Hepatocyte (in vitro differentiated cells): ENCODE measurements around the gene CAPZB. TPM values are rescaled to one million over a fixed set of nuclear protein-coding genes. Genes with fewer than 3 reads are reported as not detected.
A peak's percentile ranks its signal among the peaks of the same experiment; 100 is the strongest.

Experiments used
- DNase-seq: peaks from one replicate; pipeline ENCODE4 v3.0.0-alpha.2; 2016; ENCODE audit warnings: low spot score
- H2AFZ ChIP-seq: fragments of 200-600 bp; sonication (generic); 2 replicates; pipeline ENCODE4 v1.6.0; 2016; ENCODE audit warnings: antibody characterized with exemption, mild to moderate bottlenecking
- H3K27ac ChIP-seq: fragments of 200-600 bp; sonication (generic); 2 replicates; pipeline ENCODE4 v1.5.1; 2016; ENCODE audit warnings: mild to moderate bottlenecking
- H3K27me3 ChIP-seq: fragments of 200-600 bp; sonication (generic); 2 replicates; pipeline ENCODE4 v1.6.1; 2016
- H3K36me3 ChIP-seq: fragments of 200-600 bp; sonication (generic); replicated peaks from 2 replicates; pipeline ENCODE4 v1.5.1; 2016; ENCODE audit warnings: low read depth; ENCODE audit not compliant: insufficient read depth
- H3K4me1 ChIP-seq: fragments of 200-600 bp; sonication (generic); 2 replicates; pipeline ENCODE4 v1.5.1; 2016; ENCODE audit warnings: mild to moderate bottlenecking, moderate library complexity; ENCODE audit not compliant: insufficient read depth
- H3K4me2 ChIP-seq: fragments of 200-600 bp; sonication (generic); 2 replicates; pipeline ENCODE4 v1.6.0; 2016
- H3K4me3 ChIP-seq: fragments of 200-600 bp; sonication (generic); 2 replicates; pipeline ENCODE4 v1.5.1; 2016; ENCODE audit warnings: mild to moderate bottlenecking
- H3K79me2 ChIP-seq: fragments of 200-600 bp; sonication (generic); 2 replicates; pipeline ENCODE4 v1.6.0; 2017; ENCODE audit warnings: mild to moderate bottlenecking
- H3K9me2 ChIP-seq: fragments of 200-600 bp; sonication (generic); replicated peaks from 2 replicates; pipeline ENCODE4 v1.6.0; 2017; ENCODE audit warnings: mild to moderate bottlenecking; ENCODE audit not compliant: insufficient read depth
- H3K9me3 ChIP-seq: fragments of 200-600 bp; sonication (generic); 2 replicates; pipeline ENCODE4 v1.5.1; 2016; ENCODE audit warnings: low read depth, mild to moderate bottlenecking
- H4K20me1 ChIP-seq: fragments of 200-600 bp; sonication (generic); 2 replicates; pipeline ENCODE4 v1.6.0; 2016; ENCODE audit warnings: mild to moderate bottlenecking; ENCODE audit not compliant: insufficient read depth, poor library complexity, severe bottlenecking
- EZH2 ChIP-seq: fragments of 200-600 bp; sonication (generic); IDR thresholded peaks from 2 replicates; pipeline ENCODE4 v1.6.1; 2016; ENCODE audit warnings: antibody characterized with exemption, mild to moderate bottlenecking, borderline replicate concordance
- EZH2phosphoT487 ChIP-seq: fragments of 200-600 bp; sonication (generic); IDR thresholded peaks from one replicate; pipeline ENCODE4 v1.6.1; 2018; ENCODE audit warnings: antibody characterized with exemption, mild to moderate bottlenecking, low read depth, moderate library complexity; ENCODE audit not compliant: unreplicated experiment, severe bottlenecking
- WGBS: methylation state at CpG from one replicate; pipeline ENCODE4 v1.1.6; 2016; ENCODE audit warnings: low lambda C conversion rate; ENCODE audit errors: missing lambda C conversion rate; 5-methylcytosine and 5-hydroxymethylcytosine counted together
- polyA plus RNA-seq: library from polyadenylated mRNA; unstranded; fragments of >200 nt; fragmentation: Nextera tagmentation; extraction: Ambion mirVana; gene quantifications from 2 replicates; pipeline ENCODE4 v1.2.1, GENCODE V29; 2016
- total RNA-seq: library from RNA; depleted of rRNA; stranded (reverse); fragments of >200 nt; gene quantifications from 2 replicates; pipeline ENCODE4 v1.2.3, GENCODE V29; 2014
- TF ChIP-seq, protein P1 (sequence below): fragments of 200-600 bp; sonication (generic); IDR thresholded peaks from 2 replicates; pipeline ENCODE4 v1.5.1; 2016; ENCODE audit warnings: antibody characterized with exemption, mild to moderate bottlenecking; ENCODE audit not compliant: poor library complexity

The CAPZB gene
- total and polyA plus RNA-seq, 2 experiments from 2014 or later, result 139 to 261 TPM

DNA sequence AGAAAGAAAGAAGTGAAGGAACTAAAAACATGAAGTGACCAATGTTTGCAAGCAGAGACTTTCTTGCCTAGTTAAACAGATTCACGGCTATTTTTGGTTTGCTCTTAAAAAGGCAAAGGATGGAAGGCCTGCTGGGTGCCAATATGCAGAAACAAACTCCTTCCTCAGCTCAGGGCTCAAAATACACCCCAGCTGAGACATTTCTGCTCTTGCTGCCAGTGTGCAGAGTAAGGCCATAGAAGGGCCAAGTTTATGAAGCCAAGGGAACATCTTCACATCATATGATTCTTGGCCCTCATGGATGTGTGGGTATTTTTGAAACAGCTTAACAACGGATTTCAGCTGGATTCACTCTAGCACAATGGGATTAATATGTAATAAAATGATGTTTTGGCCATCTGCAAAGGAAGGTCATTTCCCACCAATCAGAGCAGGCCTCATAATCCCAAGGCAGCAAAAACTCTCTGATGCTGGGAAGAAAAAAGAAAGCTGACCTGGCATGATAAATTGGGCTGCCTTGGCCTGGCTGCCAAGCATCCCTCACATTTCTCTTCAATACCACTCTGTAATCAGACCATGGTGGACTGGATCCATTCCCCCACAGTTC lies 70.7 kb downstream of the CAPZB start:
- Histone ChIP-seq H4K20me1 (peaks cover 32% of the 10 kb centered on the region), H3K27me3 (no peaks in the 10 kb centered on the region), H3K79me2 (peaks cover 89% of the 10 kb centered on the region), H3K4me3 (no peak overlapping the region), H3K9me2 (no peaks in the 10 kb centered on the region), H3K4me1 (peaks cover 16% of the 10 kb centered on the region), H3K4me2 (no peak overlapping the region), H3K27ac (peak overlapping the region; percentile 47), H3K36me3 (no peaks in the 10 kb centered on the region), H3K9me3 (no peaks in the 10 kb centered on the region), H2AFZ (no peak overlapping the region)
- TF ChIP-seq EZH2 (no peak), EZH2phosphoT487 (no peak)
- TF ChIP-seq, protein P1, sequence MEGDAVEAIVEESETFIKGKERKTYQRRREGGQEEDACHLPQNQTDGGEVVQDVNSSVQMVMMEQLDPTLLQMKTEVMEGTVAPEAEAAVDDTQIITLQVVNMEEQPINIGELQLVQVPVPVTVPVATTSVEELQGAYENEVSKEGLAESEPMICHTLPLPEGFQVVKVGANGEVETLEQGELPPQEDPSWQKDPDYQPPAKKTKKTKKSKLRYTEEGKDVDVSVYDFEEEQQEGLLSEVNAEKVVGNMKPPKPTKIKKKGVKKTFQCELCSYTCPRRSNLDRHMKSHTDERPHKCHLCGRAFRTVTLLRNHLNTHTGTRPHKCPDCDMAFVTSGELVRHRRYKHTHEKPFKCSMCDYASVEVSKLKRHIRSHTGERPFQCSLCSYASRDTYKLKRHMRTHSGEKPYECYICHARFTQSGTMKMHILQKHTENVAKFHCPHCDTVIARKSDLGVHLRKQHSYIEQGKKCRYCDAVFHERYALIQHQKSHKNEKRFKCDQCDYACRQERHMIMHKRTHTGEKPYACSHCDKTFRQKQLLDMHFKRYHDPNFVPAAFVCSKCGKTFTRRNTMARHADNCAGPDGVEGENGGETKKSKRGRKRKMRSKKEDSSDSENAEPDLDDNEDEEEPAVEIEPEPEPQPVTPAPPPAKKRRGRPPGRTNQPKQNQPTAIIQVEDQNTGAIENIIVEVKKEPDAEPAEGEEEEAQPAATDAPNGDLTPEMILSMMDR, result no peak
- DNase-seq, result no peak
- WGBS, result 64% methylated on average over 2 of the region's 2 CpGs

DNA sequence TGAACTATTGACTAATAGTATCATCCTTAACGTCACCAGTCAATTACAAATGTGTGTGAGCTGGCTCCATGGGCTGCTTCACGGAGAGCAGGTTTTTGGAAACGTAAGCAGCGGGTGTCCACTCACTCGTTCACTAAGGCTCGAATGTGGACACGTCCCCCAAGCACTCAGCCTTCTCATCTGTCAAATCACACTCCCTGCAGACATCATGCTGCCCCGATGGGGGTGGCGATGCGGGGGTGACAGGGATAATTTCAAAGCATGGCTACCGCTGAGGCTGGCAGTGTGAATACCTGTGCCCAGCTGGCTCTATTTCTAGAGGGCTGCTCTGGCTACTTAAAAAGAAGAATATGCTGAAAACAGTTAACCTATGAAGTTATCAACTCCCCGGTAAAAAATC lies 71.3 kb downstream of the CAPZB start:
- Histone ChIP-seq H4K20me1 (peaks cover 30% of the 10 kb centered on the region), H2AFZ (no peak overlapping the region), H3K9me2 (no peaks in the 10 kb centered on the region), H3K4me1 (peaks cover 16% of the 10 kb centered on the region), H3K27me3 (no peaks in the 10 kb centered on the region), H3K36me3 (no peaks in the 10 kb centered on the region), H3K27ac (peak overlapping the region; percentile 47), H3K4me2 (no peak overlapping the region), H3K4me3 (no peak overlapping the region), H3K79me2 (peaks cover 90% of the 10 kb centered on the region), H3K9me3 (no peaks in the 10 kb centered on the region)
- no peak for DNase-seq
- TF ChIP-seq EZH2phosphoT487, result no peak
- TF ChIP-seq, protein P1, result no peak
- WGBS, result 92% methylated on average over 12 of the region's 12 CpGs

DNA sequence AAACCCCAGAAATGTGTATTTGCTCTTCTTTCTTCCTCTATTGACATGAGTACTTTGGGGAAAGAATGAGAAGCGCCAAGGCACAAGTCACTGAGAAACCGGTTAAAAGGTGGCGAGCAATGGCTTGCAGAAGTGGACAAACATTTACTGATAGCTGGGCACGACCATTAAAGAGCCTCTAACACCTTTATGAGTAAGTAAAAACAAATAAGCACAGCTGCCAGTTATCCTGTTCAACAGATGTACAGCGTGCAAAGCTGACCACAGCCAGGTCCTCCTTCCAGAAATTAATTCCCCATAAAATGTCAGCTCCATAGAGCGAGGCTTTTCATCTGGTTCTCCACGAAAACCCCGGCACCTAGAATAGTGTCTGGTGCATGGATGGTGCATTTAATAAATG lies 72.7 kb downstream of the CAPZB start:
- 59% methylated on average over 8 of the region's 8 CpGs for WGBS
- Histone ChIP-seq H3K79me2 (peaks cover 94% of the 10 kb centered on the region), H3K27ac (peak overlapping the region; percentile 32), H2AFZ (no peak overlapping the region), H3K36me3 (no peaks in the 10 kb centered on the region), H3K27me3 (no peaks in the 10 kb centered on the region), H3K4me2 (peak overlapping the region; percentile 48), H3K9me3 (no peaks in the 10 kb centered on the region), H3K9me2 (no peaks in the 10 kb centered on the region), H4K20me1 (peaks cover 30% of the 10 kb centered on the region), H3K4me3 (no peak overlapping the region), H3K4me1 (peaks cover 16% of the 10 kb centered on the region)
- no peak for TF ChIP-seq EZH2phosphoT487
- TF ChIP-seq, protein P1, result no peak
- no peak for TF ChIP-seq EZH2
- DNase-seq, result no peak
